ENCODE data around the gene ISLR. TPM values are rescaled to one million over a fixed set of nuclear protein-coding genes. Genes with fewer than 3 reads are reported as not detected.
A peak's percentile ranks its signal among the peaks of the same experiment; 100 is the strongest.

Gene ISLR
- total RNA-seq, 1 experiment from 2014 or later: not detected

DNA sequence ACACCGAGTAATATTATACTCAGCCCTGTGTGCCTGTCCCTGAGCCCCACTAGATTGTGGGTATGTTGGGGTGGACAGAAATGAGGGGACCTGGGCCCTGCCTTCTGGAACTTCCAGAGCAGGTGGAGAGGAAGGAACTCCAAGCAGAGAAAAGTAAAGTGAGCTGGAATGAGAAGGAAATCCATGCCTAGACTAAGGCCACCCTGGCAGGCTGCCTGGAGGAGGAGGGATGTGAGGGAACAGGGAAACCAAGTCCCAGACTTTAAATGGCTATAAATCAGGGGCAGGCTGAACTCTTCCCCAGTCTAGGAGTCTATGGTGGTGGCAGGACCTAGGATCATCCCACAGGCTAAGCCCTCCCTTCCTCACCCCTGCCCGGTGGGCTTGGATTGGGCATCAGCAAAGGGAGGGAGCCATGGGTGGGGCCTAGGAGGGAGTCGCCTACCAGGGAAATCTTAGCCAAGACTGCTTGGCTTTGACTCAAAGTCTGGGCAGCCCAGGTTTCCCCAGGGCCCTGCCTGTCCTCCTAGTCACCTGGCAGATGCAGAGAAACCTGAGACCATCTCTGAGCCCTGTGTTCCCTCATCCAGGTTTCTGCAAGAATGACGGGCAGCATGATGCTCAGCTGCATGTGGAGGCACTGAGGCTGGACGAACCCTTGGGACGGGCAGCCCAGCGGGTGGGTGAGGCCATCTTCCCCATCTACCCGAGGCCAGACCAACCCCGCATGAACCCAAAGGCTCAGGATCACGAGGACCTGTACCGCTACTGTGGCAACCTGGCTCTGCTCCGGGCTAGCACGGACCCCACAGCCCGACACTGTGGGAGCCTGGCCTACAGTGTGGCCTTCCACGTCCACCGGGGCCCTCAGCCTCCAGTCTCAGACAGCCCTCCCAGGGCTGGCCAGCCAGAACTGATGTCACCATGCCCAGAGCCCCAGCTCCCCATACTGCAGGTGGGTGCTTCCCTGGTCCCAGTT lies 44.7 kb downstream of the ISLR start:
- H3K4me3 ChIP-seq: no peak overlapping the region
- no peaks in the 10 kb centered on the region for H3K9me3 ChIP-seq (ENCODE audit: insufficient read depth, low read depth)
- no peaks in the 10 kb centered on the region for H3K27me3 ChIP-seq (ENCODE audit: insufficient read depth, low read depth)
- no peak overlapping the region for H2AFZ ChIP-seq
- peak overlapping the region; percentile 48 for H3K4me2 ChIP-seq
- peaks cover 36% of the 10 kb centered on the region for H3F3A ChIP-seq (ENCODE audit: insufficient read depth, low read depth)
- TF ChIP-seq EZH2 (IDR thresholded peaks at IDR 0.05; ENCODE audit: low read depth): no peak
- TF ChIP-seq, protein P1, sequence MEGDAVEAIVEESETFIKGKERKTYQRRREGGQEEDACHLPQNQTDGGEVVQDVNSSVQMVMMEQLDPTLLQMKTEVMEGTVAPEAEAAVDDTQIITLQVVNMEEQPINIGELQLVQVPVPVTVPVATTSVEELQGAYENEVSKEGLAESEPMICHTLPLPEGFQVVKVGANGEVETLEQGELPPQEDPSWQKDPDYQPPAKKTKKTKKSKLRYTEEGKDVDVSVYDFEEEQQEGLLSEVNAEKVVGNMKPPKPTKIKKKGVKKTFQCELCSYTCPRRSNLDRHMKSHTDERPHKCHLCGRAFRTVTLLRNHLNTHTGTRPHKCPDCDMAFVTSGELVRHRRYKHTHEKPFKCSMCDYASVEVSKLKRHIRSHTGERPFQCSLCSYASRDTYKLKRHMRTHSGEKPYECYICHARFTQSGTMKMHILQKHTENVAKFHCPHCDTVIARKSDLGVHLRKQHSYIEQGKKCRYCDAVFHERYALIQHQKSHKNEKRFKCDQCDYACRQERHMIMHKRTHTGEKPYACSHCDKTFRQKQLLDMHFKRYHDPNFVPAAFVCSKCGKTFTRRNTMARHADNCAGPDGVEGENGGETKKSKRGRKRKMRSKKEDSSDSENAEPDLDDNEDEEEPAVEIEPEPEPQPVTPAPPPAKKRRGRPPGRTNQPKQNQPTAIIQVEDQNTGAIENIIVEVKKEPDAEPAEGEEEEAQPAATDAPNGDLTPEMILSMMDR (conservative IDR thresholded peaks at IDR 0.05): no peak
- H3K4me1 ChIP-seq (replicated peaks; ENCODE audit: insufficient read depth): peaks cover 51% of the 10 kb centered on the region
- peak; percentile 57 to 65 for DNase-seq
- no TSS peak for BruUV-seq (replicated peaks)
- POLR2A ChIA-PET (ENCODE audit: unreplicated experiment): no interaction called here
- CTCF ChIA-PET: no interaction called here
- no peaks in the 10 kb centered on the region for H3K36me3 ChIP-seq (ENCODE audit: low read depth)
- intact Hi-C loops (cut with micrococcal nuclease; ENCODE audit: unreplicated experiment): no loop called here
- no peaks in the 10 kb centered on the region for H4K20me1 ChIP-seq (ENCODE audit: insufficient read depth)
- no peaks in the 10 kb centered on the region for H3K9me2 ChIP-seq (ENCODE audit: insufficient read depth)
- no peaks in the 10 kb centered on the region for H3K79me2 ChIP-seq (ENCODE audit: low read depth)
- H3K27ac ChIP-seq: no peak overlapping the region

DNA sequence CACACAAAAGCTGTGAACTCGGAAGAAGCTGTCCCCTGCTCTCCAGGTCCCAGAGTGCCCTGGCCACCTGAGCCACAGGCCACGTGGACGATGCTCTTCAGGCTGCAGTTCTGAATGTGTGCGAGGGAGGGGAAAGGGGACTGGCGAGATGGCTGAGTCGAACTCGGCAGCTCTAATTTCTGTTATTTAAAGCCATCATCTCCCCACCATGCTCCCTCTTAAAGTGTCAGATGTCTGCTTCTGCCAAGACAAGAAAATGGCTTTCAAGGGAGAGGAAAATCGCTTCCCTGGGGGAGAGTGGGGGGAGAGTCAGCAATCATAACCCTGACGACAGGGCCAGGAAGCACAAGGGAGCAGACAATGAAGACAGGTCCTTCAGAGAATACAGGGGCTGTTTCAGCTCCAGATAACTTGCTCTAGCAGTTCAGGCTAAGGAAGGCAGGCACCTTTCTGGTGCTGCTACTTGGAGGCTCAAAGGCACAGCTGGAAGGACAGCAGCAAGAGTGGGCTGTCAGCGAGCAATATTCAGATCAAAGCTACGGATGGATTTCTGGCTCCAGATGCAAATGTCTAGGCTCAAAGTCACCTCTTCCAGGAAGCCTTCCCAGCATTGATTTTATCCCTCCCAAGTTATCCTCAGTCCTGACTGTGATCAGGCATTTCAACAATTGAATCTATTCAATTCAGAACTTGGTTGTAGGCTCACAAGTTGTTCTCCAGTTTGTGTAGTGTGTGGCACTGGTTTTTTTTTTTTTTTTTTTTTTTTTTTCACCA lies 47.2 kb downstream of the ISLR start:
- no peaks in the 10 kb centered on the region for H3K9me3 ChIP-seq (ENCODE audit: insufficient read depth, low read depth)
- intact Hi-C loops (cut with micrococcal nuclease; ENCODE audit: unreplicated experiment): no loop called here
- DNase-seq: no peak
- no TSS peak for BruUV-seq (replicated peaks)
- H3F3A ChIP-seq (ENCODE audit: insufficient read depth, low read depth): peaks cover 15% of the 10 kb centered on the region
- H3K27me3 ChIP-seq (ENCODE audit: insufficient read depth, low read depth): no peaks in the 10 kb centered on the region
- H3K4me1 ChIP-seq (replicated peaks; ENCODE audit: insufficient read depth): peaks cover 36% of the 10 kb centered on the region
- H3K4me3 ChIP-seq: no peak overlapping the region
- ChIA-PET POLR2A (ENCODE audit: unreplicated experiment) (interaction anchor here (1.0 kb wide), 1 partner anchor 31 kb away, joined by 8 read pairs; no protein-coding TSS in a partner anchor), CTCF (no interaction called here)
- no peak for TF ChIP-seq EZH2 (IDR thresholded peaks at IDR 0.05; ENCODE audit: low read depth)
- TF ChIP-seq, protein P1 (conservative IDR thresholded peaks at IDR 0.05): no peak
- no peaks in the 10 kb centered on the region for H3K9me2 ChIP-seq (ENCODE audit: insufficient read depth)
- no peak overlapping the region for H3K4me2 ChIP-seq
- H2AFZ ChIP-seq: no peak overlapping the region
- no peaks in the 10 kb centered on the region for H4K20me1 ChIP-seq (ENCODE audit: insufficient read depth)
- no peak overlapping the region for H3K27ac ChIP-seq
- no peaks in the 10 kb centered on the region for H3K79me2 ChIP-seq (ENCODE audit: low read depth)
- no peaks in the 10 kb centered on the region for H3K36me3 ChIP-seq (ENCODE audit: low read depth)

DNA sequence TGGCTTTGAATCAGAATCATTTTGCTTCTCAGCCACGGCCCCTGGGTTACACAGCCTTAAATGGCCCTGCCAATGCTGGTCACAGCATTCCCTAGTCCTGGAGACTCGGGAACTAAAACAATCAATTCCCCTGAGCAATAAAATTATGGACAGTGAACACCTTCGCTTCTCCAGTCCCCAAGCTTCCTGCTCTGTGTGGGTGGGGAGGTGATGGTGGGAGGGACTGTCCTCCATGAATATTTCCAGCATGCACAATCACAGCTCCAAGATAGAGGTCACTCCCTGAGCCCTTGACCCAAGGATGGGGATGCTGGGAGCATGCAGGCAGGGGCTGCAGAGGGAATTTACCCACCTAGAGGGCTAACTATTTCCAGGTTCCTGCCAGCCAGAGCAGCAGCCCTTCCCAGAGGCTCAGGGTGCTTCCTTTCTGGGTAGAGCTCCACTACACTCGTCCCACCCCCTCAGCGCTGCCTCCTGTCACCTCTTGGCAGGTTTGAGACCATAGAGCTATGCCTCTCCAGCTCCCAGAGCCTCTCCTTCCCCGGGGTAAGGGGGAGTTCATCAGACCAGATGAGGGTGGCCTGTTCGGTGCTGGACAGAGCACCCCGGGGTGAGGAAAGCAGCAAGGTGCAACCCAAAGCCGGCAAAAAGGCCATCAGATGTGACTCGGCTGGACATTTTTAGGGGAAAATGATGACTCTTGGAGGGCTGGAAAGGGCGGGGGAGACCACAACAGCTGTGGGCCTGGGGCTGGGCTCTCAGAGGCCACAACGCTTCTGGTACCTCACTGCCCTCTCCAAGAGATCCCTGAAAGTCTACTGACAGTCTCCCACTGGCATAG lies 48.1 kb downstream of the ISLR start:
- no peaks in the 10 kb centered on the region for H3K36me3 ChIP-seq (ENCODE audit: low read depth)
- TF ChIP-seq EZH2 (IDR thresholded peaks at IDR 0.05; ENCODE audit: low read depth): no peak
- TF ChIP-seq, protein P1 (conservative IDR thresholded peaks at IDR 0.05): no peak
- no peaks in the 10 kb centered on the region for H3K79me2 ChIP-seq (ENCODE audit: low read depth)
- no peaks in the 10 kb centered on the region for H3K27me3 ChIP-seq (ENCODE audit: insufficient read depth, low read depth)
- H3K4me2 ChIP-seq: no peak overlapping the region
- H3K27ac ChIP-seq: no peak overlapping the region
- no peaks in the 10 kb centered on the region for H3K9me3 ChIP-seq (ENCODE audit: insufficient read depth, low read depth)
- peaks cover 26% of the 10 kb centered on the region for H3K4me1 ChIP-seq (replicated peaks; ENCODE audit: insufficient read depth)
- peaks cover 9% of the 10 kb centered on the region; the same call in 1 of the 2 replicates for H3F3A ChIP-seq (ENCODE audit: insufficient read depth, low read depth)
- no peak for DNase-seq
- H2AFZ ChIP-seq: no peak overlapping the region
- intact Hi-C loops (cut with micrococcal nuclease; ENCODE audit: unreplicated experiment): no loop called here
- no TSS peak for BruUV-seq (replicated peaks)
- CTCF ChIA-PET: no interaction called here
- H4K20me1 ChIP-seq (ENCODE audit: insufficient read depth): no peaks in the 10 kb centered on the region
- H3K4me3 ChIP-seq: no peak overlapping the region
- H3K9me2 ChIP-seq (ENCODE audit: insufficient read depth): no peaks in the 10 kb centered on the region
- POLR2A ChIA-PET (ENCODE audit: unreplicated experiment): interaction anchor here (1.0 kb wide), 1 partner anchor 30 kb away, joined by 8 read pairs; no protein-coding TSS in a partner anchor

All from PC-9 (cell line).